NB4 (cell line): Measurements from ENCODE around the gene ADCY10.

Source experiments
- DNase-seq: peaks from one replicate; pipeline ENCODE4 v3.0.0; 2010; ENCODE audit warnings: low read depth
- H3K4me3 ChIP-seq: one replicate; pipeline ENCODE4 v1.5.1; 2011; ENCODE audit warnings: mild to moderate bottlenecking, low read depth, low read length, moderate library complexity
- MAX ChIP-seq: IDR thresholded peaks from 2 replicates; pipeline ENCODE4 v1.6.1; 2011; ENCODE audit warnings: low read depth, low read length
- MYC ChIP-seq: IDR thresholded peaks from 2 replicates; pipeline ENCODE4 v1.6.1; 2011; ENCODE audit warnings: low read depth, low read length
- POLR2A ChIP-seq: IDR thresholded peaks from 2 replicates; pipeline ENCODE4 v1.6.1; 2011; ENCODE audit warnings: mild to moderate bottlenecking; ENCODE audit not compliant: insufficient read length; ENCODE audit errors: extremely low read depth
- TF ChIP-seq, protein P1 (sequence below): IDR thresholded peaks from one replicate; pipeline ENCODE4 v1.5.1; 2012; ENCODE audit warnings: low read depth, low read length

ADCY10 gene

GRCh38 chr1:167928457-167928852 lies 14.5 kb upstream of the ADCY10 start:
- no peak overlapping the region for H3K4me3 ChIP-seq
- TF ChIP-seq MYC (no peak), MAX (no peak), POLR2A (no peak)
- TF ChIP-seq, protein P1, sequence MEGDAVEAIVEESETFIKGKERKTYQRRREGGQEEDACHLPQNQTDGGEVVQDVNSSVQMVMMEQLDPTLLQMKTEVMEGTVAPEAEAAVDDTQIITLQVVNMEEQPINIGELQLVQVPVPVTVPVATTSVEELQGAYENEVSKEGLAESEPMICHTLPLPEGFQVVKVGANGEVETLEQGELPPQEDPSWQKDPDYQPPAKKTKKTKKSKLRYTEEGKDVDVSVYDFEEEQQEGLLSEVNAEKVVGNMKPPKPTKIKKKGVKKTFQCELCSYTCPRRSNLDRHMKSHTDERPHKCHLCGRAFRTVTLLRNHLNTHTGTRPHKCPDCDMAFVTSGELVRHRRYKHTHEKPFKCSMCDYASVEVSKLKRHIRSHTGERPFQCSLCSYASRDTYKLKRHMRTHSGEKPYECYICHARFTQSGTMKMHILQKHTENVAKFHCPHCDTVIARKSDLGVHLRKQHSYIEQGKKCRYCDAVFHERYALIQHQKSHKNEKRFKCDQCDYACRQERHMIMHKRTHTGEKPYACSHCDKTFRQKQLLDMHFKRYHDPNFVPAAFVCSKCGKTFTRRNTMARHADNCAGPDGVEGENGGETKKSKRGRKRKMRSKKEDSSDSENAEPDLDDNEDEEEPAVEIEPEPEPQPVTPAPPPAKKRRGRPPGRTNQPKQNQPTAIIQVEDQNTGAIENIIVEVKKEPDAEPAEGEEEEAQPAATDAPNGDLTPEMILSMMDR: no peak
- DNase-seq: no peak

- no peak overlapping the region for H3K4me3 ChIP-seq
- DNase-seq: no peak
- TF ChIP-seq, protein P1: no peak
- no peak for TF ChIP-seq MYC
- TF ChIP-seq POLR2A: no peak
- no peak for TF ChIP-seq MAX
Observed at GRCh38 chr1:167927046-167927754, 13.3 kb upstream of the ADCY10 start.

DNA sequence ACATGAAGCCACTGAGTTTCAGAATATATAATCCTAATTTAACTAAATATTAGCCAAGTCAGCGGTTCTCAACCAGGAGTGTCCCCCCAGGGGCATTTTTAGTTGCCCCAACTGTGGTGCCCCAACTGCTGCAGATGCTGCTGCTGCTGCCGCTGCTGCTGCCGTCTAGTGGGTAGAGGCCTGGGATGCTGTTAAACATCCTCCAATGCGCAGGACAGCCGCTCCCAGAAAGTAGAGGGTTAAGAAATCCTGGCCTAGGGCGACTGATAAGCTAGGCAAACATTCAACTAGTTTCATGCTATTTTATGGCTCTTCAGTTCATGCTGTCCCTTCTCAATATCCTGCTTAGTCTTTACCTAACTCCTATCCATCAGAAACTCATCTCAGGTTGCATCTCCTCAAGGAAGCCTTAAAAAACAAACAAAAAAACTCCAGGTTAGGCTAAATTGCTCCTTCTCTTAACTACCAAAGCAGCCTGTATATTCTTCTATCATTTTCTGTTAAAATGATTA lies 12.6 kb upstream of the ADCY10 start:
- TF ChIP-seq POLR2A: no peak
- TF ChIP-seq MAX: no peak
- no peak for TF ChIP-seq MYC
- TF ChIP-seq, protein P1: no peak
- DNase-seq: no peak
- no peak overlapping the region for H3K4me3 ChIP-seq

DNA sequence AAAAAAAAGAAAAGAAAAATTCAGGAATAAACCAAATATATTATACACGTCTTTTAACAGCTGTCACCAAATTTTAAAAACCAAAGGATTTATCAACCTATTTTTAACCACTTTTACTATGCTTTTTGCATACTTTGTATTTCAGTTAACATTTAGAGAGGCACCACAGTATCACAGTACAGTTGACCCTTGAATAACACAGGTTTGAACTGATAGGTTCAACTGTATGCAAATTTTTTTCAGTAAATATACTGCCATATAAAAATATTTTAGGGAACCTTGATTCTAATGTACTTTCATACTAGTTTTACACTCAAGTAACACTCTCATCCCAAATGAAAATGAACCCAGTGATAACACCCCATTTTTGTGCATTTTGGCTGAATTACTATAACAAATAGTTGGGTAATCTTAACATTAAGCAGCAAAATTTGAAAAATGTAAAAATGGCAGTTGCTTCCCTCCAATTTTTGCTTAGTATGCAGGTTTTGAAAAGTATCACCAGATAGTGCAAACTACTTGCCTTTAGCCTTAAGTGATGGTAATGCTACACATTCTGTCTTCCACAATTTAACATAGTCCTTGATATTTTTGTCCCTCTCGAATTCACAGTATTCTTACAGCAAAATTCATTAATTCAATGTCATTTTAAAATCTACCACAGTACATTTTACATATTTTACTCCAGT lies 10.8 kb upstream of the ADCY10 start:
- no peak for TF ChIP-seq POLR2A
- no peak for TF ChIP-seq MYC
- TF ChIP-seq, protein P1: no peak
- TF ChIP-seq MAX: no peak
- no peak for DNase-seq
- H3K4me3 ChIP-seq: no peak overlapping the region

DNA sequence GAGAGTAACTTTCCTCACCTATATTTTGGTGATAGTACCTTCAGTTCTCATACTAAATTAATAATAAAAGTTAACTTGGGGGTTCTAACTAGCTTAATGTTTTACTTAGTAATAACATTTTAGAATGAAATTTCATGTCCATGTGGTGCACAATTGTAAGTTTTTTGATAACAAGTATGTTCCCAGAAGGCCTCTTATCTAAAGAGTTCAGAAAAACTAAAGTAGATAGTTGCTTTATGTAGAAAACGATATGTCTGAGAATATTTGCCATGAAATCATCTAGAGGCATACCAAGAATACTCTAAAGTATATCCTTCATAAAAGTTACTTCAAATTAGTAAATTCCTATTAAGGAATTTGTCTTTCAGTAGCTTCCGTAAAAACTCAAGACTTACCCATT lies 10.2 kb upstream of the ADCY10 start:
- no peak for TF ChIP-seq MAX
- TF ChIP-seq MYC: no peak
- no peak for TF ChIP-seq POLR2A
- TF ChIP-seq, protein P1: no peak
- no peak overlapping the region for H3K4me3 ChIP-seq
- no peak for DNase-seq
